Hepatocyte (in vitro differentiated cells): ENCODE data around the gene FRMD6. TPM values are rescaled to one million over a fixed set of nuclear protein-coding genes. Genes with fewer than 3 reads are reported as not detected.

Experiments used
- DNase-seq: peaks from one replicate; pipeline ENCODE4 v3.0.0-alpha.2; 2016; ENCODE audit warnings: low spot score
- H2AFZ ChIP-seq: fragments of 200-600 bp; sonication (generic); 2 replicates; pipeline ENCODE4 v1.6.0; 2016; ENCODE audit warnings: antibody characterized with exemption, mild to moderate bottlenecking
- H3K27ac ChIP-seq: fragments of 200-600 bp; sonication (generic); 2 replicates; pipeline ENCODE4 v1.5.1; 2016; ENCODE audit warnings: mild to moderate bottlenecking
- H3K27me3 ChIP-seq: fragments of 200-600 bp; sonication (generic); 2 replicates; pipeline ENCODE4 v1.6.1; 2016
- H3K36me3 ChIP-seq: fragments of 200-600 bp; sonication (generic); replicated peaks from 2 replicates; pipeline ENCODE4 v1.5.1; 2016; ENCODE audit warnings: low read depth; ENCODE audit not compliant: insufficient read depth
- H3K4me1 ChIP-seq: fragments of 200-600 bp; sonication (generic); 2 replicates; pipeline ENCODE4 v1.5.1; 2016; ENCODE audit warnings: mild to moderate bottlenecking, moderate library complexity; ENCODE audit not compliant: insufficient read depth
- H3K4me2 ChIP-seq: fragments of 200-600 bp; sonication (generic); 2 replicates; pipeline ENCODE4 v1.6.0; 2016
- H3K4me3 ChIP-seq: fragments of 200-600 bp; sonication (generic); 2 replicates; pipeline ENCODE4 v1.5.1; 2016; ENCODE audit warnings: mild to moderate bottlenecking
- H3K79me2 ChIP-seq: fragments of 200-600 bp; sonication (generic); 2 replicates; pipeline ENCODE4 v1.6.0; 2017; ENCODE audit warnings: mild to moderate bottlenecking
- H3K9me2 ChIP-seq: fragments of 200-600 bp; sonication (generic); replicated peaks from 2 replicates; pipeline ENCODE4 v1.6.0; 2017; ENCODE audit warnings: mild to moderate bottlenecking; ENCODE audit not compliant: insufficient read depth
- H3K9me3 ChIP-seq: fragments of 200-600 bp; sonication (generic); 2 replicates; pipeline ENCODE4 v1.5.1; 2016; ENCODE audit warnings: low read depth, mild to moderate bottlenecking
- H4K20me1 ChIP-seq: fragments of 200-600 bp; sonication (generic); 2 replicates; pipeline ENCODE4 v1.6.0; 2016; ENCODE audit warnings: mild to moderate bottlenecking; ENCODE audit not compliant: insufficient read depth, poor library complexity, severe bottlenecking
- CTCF ChIP-seq: fragments of 200-600 bp; sonication (generic); IDR thresholded peaks from 2 replicates; pipeline ENCODE4 v1.5.1; 2016; ENCODE audit warnings: antibody characterized with exemption, mild to moderate bottlenecking; ENCODE audit not compliant: poor library complexity
- EZH2 ChIP-seq: fragments of 200-600 bp; sonication (generic); IDR thresholded peaks from 2 replicates; pipeline ENCODE4 v1.6.1; 2016; ENCODE audit warnings: antibody characterized with exemption, mild to moderate bottlenecking, borderline replicate concordance
- EZH2phosphoT487 ChIP-seq: fragments of 200-600 bp; sonication (generic); IDR thresholded peaks from one replicate; pipeline ENCODE4 v1.6.1; 2018; ENCODE audit warnings: antibody characterized with exemption, mild to moderate bottlenecking, low read depth, moderate library complexity; ENCODE audit not compliant: unreplicated experiment, severe bottlenecking
- WGBS: methylation state at CpG from one replicate; pipeline ENCODE4 v1.1.6; 2016; ENCODE audit warnings: low lambda C conversion rate; ENCODE audit errors: missing lambda C conversion rate; 5-methylcytosine and 5-hydroxymethylcytosine counted together
- polyA plus RNA-seq: library from polyadenylated mRNA; unstranded; fragments of >200 nt; fragmentation: Nextera tagmentation; extraction: Ambion mirVana; gene quantifications from 2 replicates; pipeline ENCODE4 v1.2.1, GENCODE V29; 2016
- total RNA-seq: library from RNA; depleted of rRNA; stranded (reverse); fragments of >200 nt; gene quantifications from 2 replicates; pipeline ENCODE4 v1.2.3, GENCODE V29; 2014

FRMD6 gene
- total and polyA plus RNA-seq, 2 experiments from 2014 or later: 18.9 to 64.4 TPM

GRCh38 chr14:51666826-51667225 lies 15.1 kb downstream of the FRMD6 start:
- no peaks in the 10 kb centered on the region for H3K4me1 ChIP-seq
- peaks cover 5% of the 10 kb centered on the region for H3K9me3 ChIP-seq
- H2AFZ ChIP-seq: no peak overlapping the region
- H4K20me1 ChIP-seq: peaks cover 22% of the 10 kb centered on the region
- WGBS: 90% methylated on average over 4 of the region's 4 CpGs
- no peak for TF ChIP-seq EZH2
- TF ChIP-seq CTCF: no peak
- peaks cover 98% of the 10 kb centered on the region for H3K79me2 ChIP-seq
- no peak for DNase-seq
- no peak overlapping the region for H3K4me2 ChIP-seq
- no peak overlapping the region for H3K4me3 ChIP-seq
- no peaks in the 10 kb centered on the region for H3K9me2 ChIP-seq
- no peaks in the 10 kb centered on the region for H3K27me3 ChIP-seq
- H3K27ac ChIP-seq: no peak overlapping the region
- no peaks in the 10 kb centered on the region for H3K36me3 ChIP-seq

- WGBS: 97% methylated on average over 2 of the region's 2 CpGs
- Histone ChIP-seq H3K27me3 (no peaks in the 10 kb centered on the region), H2AFZ (no peak overlapping the region), H3K9me2 (no peaks in the 10 kb centered on the region), H3K36me3 (no peaks in the 10 kb centered on the region), H3K4me3 (no peak overlapping the region), H3K4me2 (no peak overlapping the region), H3K79me2 (peaks cover 98% of the 10 kb centered on the region), H3K27ac (no peak overlapping the region), H3K9me3 (no peaks in the 10 kb centered on the region), H4K20me1 (peaks cover 21% of the 10 kb centered on the region), H3K4me1 (no peaks in the 10 kb centered on the region)
- DNase-seq: no peak
- no peak for TF ChIP-seq EZH2
- no peak for TF ChIP-seq CTCF
- TF ChIP-seq EZH2phosphoT487: no peak
These were observed 17.2 kb downstream of the FRMD6 start for GRCh38 chr14:51668870-51669269.

GRCh38 chr14:51674294-51675002 lies 22.7 kb downstream of the FRMD6 start:
- DNase-seq: no peak
- Histone ChIP-seq H3K9me2 (no peaks in the 10 kb centered on the region), H4K20me1 (peaks cover 6% of the 10 kb centered on the region), H3K4me2 (no peak overlapping the region), H3K4me3 (no peak overlapping the region), H3K9me3 (no peaks in the 10 kb centered on the region), H3K27ac (peak overlapping the region; percentile 22), H3K4me1 (peaks cover 19% of the 10 kb centered on the region), H2AFZ (no peak overlapping the region), H3K36me3 (no peaks in the 10 kb centered on the region), H3K79me2 (peaks cover 95% of the 10 kb centered on the region), H3K27me3 (no peaks in the 10 kb centered on the region)
- TF ChIP-seq EZH2phosphoT487: no peak
- no peak for TF ChIP-seq CTCF
- no peak for TF ChIP-seq EZH2
- 62% methylated on average over 5 of the region's 5 CpGs for WGBS

GRCh38 chr14:51676549-51676948 lies 24.8 kb downstream of the FRMD6 start:
- H3K4me2 ChIP-seq: no peak overlapping the region
- no peaks in the 10 kb centered on the region for H3K9me3 ChIP-seq
- H3K9me2 ChIP-seq: no peaks in the 10 kb centered on the region
- TF ChIP-seq EZH2 (no peak), CTCF (no peak), EZH2phosphoT487 (no peak)
- H3K27ac ChIP-seq: no peak overlapping the region
- no peak for DNase-seq
- no peaks in the 10 kb centered on the region for H3K36me3 ChIP-seq
- H3K79me2 ChIP-seq: peaks cover 90% of the 10 kb centered on the region
- H3K4me1 ChIP-seq: peaks cover 19% of the 10 kb centered on the region
- no peak overlapping the region for H3K4me3 ChIP-seq
- H4K20me1 ChIP-seq: peaks cover 6% of the 10 kb centered on the region
- H2AFZ ChIP-seq: no peak overlapping the region
- no peaks in the 10 kb centered on the region for H3K27me3 ChIP-seq
